Activated naive CD4-positive, alpha-beta T cell treated with anti-CD3 and anti-CD28 coated beads, Interleukin-2, amount 10 ng/mL, durations not matched to agents 7 days and 5 days (primary cell): ENCODE measurements around the gene EDN1.

ENCODE experiments used
- CTCF ChIA-PET: fragments of 350-600 bp; sonication (Branson Sonifier 250); formaldehyde crosslinking; loops from one replicate; lab custom pipeline; 2021; ENCODE audit warnings: antibody characterized with exemption; lab: Charles Lee
- DNase-seq: peaks from one replicate; pipeline ENCODE4 v3.0.0-alpha.2; 2020
- H3K27ac Mint-ChIP-seq: one replicate; pipeline ENCODE4 v1.8.0; 2021; ENCODE audit warnings: mild to moderate bottlenecking, moderate library complexity, mixed read lengths
- H3K27me3 Mint-ChIP-seq: one replicate; pipeline ENCODE4 v1.8.0; 2021; ENCODE audit warnings: mild to moderate bottlenecking, mixed read lengths
- H3K36me3 Mint-ChIP-seq: one replicate; pipeline ENCODE4 v1.8.0; 2021; ENCODE audit warnings: mixed read lengths
- H3K4me1 Mint-ChIP-seq: one replicate; pipeline ENCODE4 v1.8.0; 2021; ENCODE audit warnings: mixed read lengths
- H3K4me3 Mint-ChIP-seq: one replicate; pipeline ENCODE4 v1.8.0; 2021; ENCODE audit warnings: mild to moderate bottlenecking, moderate library complexity, mixed read lengths
- H3K9me3 Mint-ChIP-seq: one replicate; pipeline ENCODE4 v1.8.0; 2021; ENCODE audit warnings: mixed read lengths

Gene EDN1

GRCh38 chr6:12262236-12263061, 27.7 kb upstream of the EDN1 start:
- Mint-ChIP-seq H3K36me3 (no peaks in the 10 kb centered on the region), H3K9me3 (no peaks in the 10 kb centered on the region), H3K27me3 (peaks cover 8% of the 10 kb centered on the region), H3K4me1 (no peaks in the 10 kb centered on the region), H3K27ac (no peak overlapping the region), H3K4me3 (no peak overlapping the region)
- DNase-seq = no peak
- CTCF ChIA-PET = no interaction called here

GRCh38 chr6:12263403-12263802, 26.8 kb upstream of the EDN1 start:
- Mint-ChIP-seq H3K27me3 (peaks cover 8% of the 10 kb centered on the region), H3K9me3 (no peaks in the 10 kb centered on the region), H3K4me1 (no peaks in the 10 kb centered on the region), H3K36me3 (no peaks in the 10 kb centered on the region), H3K4me3 (no peak overlapping the region), H3K27ac (no peak overlapping the region)
- CTCF ChIA-PET = no interaction called here
- no peak for DNase-seq

- H3K27ac Mint-ChIP-seq = no peak overlapping the region
- H3K27me3 Mint-ChIP-seq = peaks cover 8% of the 10 kb centered on the region
- H3K4me1 Mint-ChIP-seq = no peaks in the 10 kb centered on the region
- no peak overlapping the region for H3K4me3 Mint-ChIP-seq
- no peak for DNase-seq
- H3K36me3 Mint-ChIP-seq = no peaks in the 10 kb centered on the region
- CTCF ChIA-PET = no interaction called here
- no peaks in the 10 kb centered on the region for H3K9me3 Mint-ChIP-seq
Measured at GRCh38 chr6:12264671-12265070, 25.5 kb upstream of the EDN1 start.

GRCh38 chr6:12265296-12265695, 24.9 kb upstream of the EDN1 start:
- Mint-ChIP-seq H3K4me1 (no peaks in the 10 kb centered on the region), H3K36me3 (no peaks in the 10 kb centered on the region), H3K9me3 (no peaks in the 10 kb centered on the region), H3K27ac (no peak overlapping the region), H3K27me3 (peaks cover 8% of the 10 kb centered on the region), H3K4me3 (no peak overlapping the region)
- CTCF ChIA-PET = no interaction called here
- no peak for DNase-seq

GRCh38 chr6:12265791-12266190, 24.4 kb upstream of the EDN1 start:
- CTCF ChIA-PET = no interaction called here
- peaks cover 3% of the 10 kb centered on the region for H3K4me1 Mint-ChIP-seq

GRCh38 chr6:12266571-12266970, 23.6 kb upstream of the EDN1 start:
- no peak for DNase-seq
- CTCF ChIA-PET = no interaction called here
- peaks cover 1% of the 10 kb centered on the region for H3K36me3 Mint-ChIP-seq
- H3K4me1 Mint-ChIP-seq = peaks cover 6% of the 10 kb centered on the region
- no peak overlapping the region for H3K4me3 Mint-ChIP-seq
- peaks cover 3% of the 10 kb centered on the region for H3K9me3 Mint-ChIP-seq
- no peak overlapping the region for H3K27ac Mint-ChIP-seq
- peaks cover 8% of the 10 kb centered on the region for H3K27me3 Mint-ChIP-seq

More at GRCh38 chr6:12265791-12266190, 24.4 kb upstream of the EDN1 start:
- no peak overlapping the region for H3K27ac Mint-ChIP-seq
- H3K27me3 Mint-ChIP-seq = peaks cover 8% of the 10 kb centered on the region
- DNase-seq = no peak
- no peak overlapping the region for H3K4me3 Mint-ChIP-seq
- no peaks in the 10 kb centered on the region for H3K36me3 Mint-ChIP-seq
- peaks cover 1% of the 10 kb centered on the region for H3K9me3 Mint-ChIP-seq

GRCh38 chr6:12269110-12269509, 21.1 kb upstream of the EDN1 start:
- H3K4me3 Mint-ChIP-seq = no peak overlapping the region
- CTCF ChIA-PET = no interaction called here
- H3K9me3 Mint-ChIP-seq = peaks cover 7% of the 10 kb centered on the region
- H3K27ac Mint-ChIP-seq = no peak overlapping the region
- peaks cover 6% of the 10 kb centered on the region for H3K4me1 Mint-ChIP-seq
- no peak for DNase-seq
- H3K27me3 Mint-ChIP-seq = peaks cover 8% of the 10 kb centered on the region
- peaks cover 1% of the 10 kb centered on the region for H3K36me3 Mint-ChIP-seq

- Mint-ChIP-seq H3K4me3 (no peak overlapping the region), H3K9me3 (peaks cover 7% of the 10 kb centered on the region), H3K4me1 (peaks cover 6% of the 10 kb centered on the region), H3K36me3 (peaks cover 1% of the 10 kb centered on the region), H3K27ac (no peak overlapping the region), H3K27me3 (peaks cover 4% of the 10 kb centered on the region)
- CTCF ChIA-PET = interaction anchor here (1.0 to 1.7 kb wide), 2 partner anchors 16 to 19 kb away, joined by 3 to 9 read pairs; partner anchors contain the start of gene EDN1
- no peak for DNase-seq
Measured at GRCh38 chr6:12270551-12271230, 19.5 kb upstream of the EDN1 start.

- H3K9me3 Mint-ChIP-seq = peaks cover 7% of the 10 kb centered on the region
- CTCF ChIA-PET = interaction anchor here (1.7 kb wide), 1 partner anchor 15 kb away, joined by 3 read pairs; no protein-coding TSS in a partner anchor
- H3K27ac Mint-ChIP-seq = no peak overlapping the region
- H3K4me1 Mint-ChIP-seq = peaks cover 6% of the 10 kb centered on the region
- H3K4me3 Mint-ChIP-seq = no peak overlapping the region
- DNase-seq = no peak
- H3K36me3 Mint-ChIP-seq = peaks cover 1% of the 10 kb centered on the region
- H3K27me3 Mint-ChIP-seq = peaks cover under 1% of the 10 kb centered on the region
Measured at GRCh38 chr6:12271594-12271993, 18.6 kb upstream of the EDN1 start.

GRCh38 chr6:12271997-12272396, 18.2 kb upstream of the EDN1 start:
- H3K27me3 Mint-ChIP-seq = no peaks in the 10 kb centered on the region
- H3K4me3 Mint-ChIP-seq = no peak overlapping the region
- peaks cover 7% of the 10 kb centered on the region for H3K9me3 Mint-ChIP-seq
- peaks cover 1% of the 10 kb centered on the region for H3K36me3 Mint-ChIP-seq
- DNase-seq = no peak
- no peak overlapping the region for H3K27ac Mint-ChIP-seq
- CTCF ChIA-PET = interaction anchor here (1.7 kb wide), 1 partner anchor 15 kb away, joined by 3 read pairs; no protein-coding TSS in a partner anchor
- peaks cover 6% of the 10 kb centered on the region for H3K4me1 Mint-ChIP-seq

GRCh38 chr6:12275107-12275506, 15.1 kb upstream of the EDN1 start:
- Mint-ChIP-seq H3K36me3 (peaks cover 1% of the 10 kb centered on the region), H3K9me3 (peaks cover 7% of the 10 kb centered on the region), H3K27me3 (no peaks in the 10 kb centered on the region), H3K27ac (no peak overlapping the region), H3K4me3 (no peak overlapping the region), H3K4me1 (peaks cover 17% of the 10 kb centered on the region)
- CTCF ChIA-PET = no interaction called here
- DNase-seq = no peak

- Mint-ChIP-seq H3K36me3 (no peaks in the 10 kb centered on the region), H3K4me3 (no peak overlapping the region), H3K9me3 (peaks cover 3% of the 10 kb centered on the region), H3K27me3 (no peaks in the 10 kb centered on the region), H3K27ac (no peak overlapping the region), H3K4me1 (peaks cover 11% of the 10 kb centered on the region)
- CTCF ChIA-PET = no interaction called here
- no peak for DNase-seq
Measured at GRCh38 chr6:12276930-12277315, 13.2 kb upstream of the EDN1 start.

- Mint-ChIP-seq H3K36me3 (no peaks in the 10 kb centered on the region), H3K9me3 (no peaks in the 10 kb centered on the region), H3K27me3 (peaks cover 2% of the 10 kb centered on the region), H3K27ac (no peak overlapping the region), H3K4me1 (peaks cover 11% of the 10 kb centered on the region), H3K4me3 (no peak overlapping the region)
- DNase-seq = no peak
- CTCF ChIA-PET = no interaction called here
Measured at GRCh38 chr6:12277386-12277785, 12.8 kb upstream of the EDN1 start.

GRCh38 chr6:12278915-12279314, 11.2 kb upstream of the EDN1 start:
- H3K27ac Mint-ChIP-seq = no peak overlapping the region
- no peak for DNase-seq
- no peak overlapping the region for H3K4me3 Mint-ChIP-seq
- CTCF ChIA-PET = interaction anchor here (0.6 kb wide), 1 partner anchor 624 kb away, joined by 3 read pairs; no protein-coding TSS in a partner anchor
- peaks cover 7% of the 10 kb centered on the region for H3K27me3 Mint-ChIP-seq
- H3K36me3 Mint-ChIP-seq = no peaks in the 10 kb centered on the region
- no peaks in the 10 kb centered on the region for H3K9me3 Mint-ChIP-seq
- H3K4me1 Mint-ChIP-seq = peaks cover 11% of the 10 kb centered on the region
